ENCODE results near the gene TEKT2.

The TEKT2 gene

DNA sequence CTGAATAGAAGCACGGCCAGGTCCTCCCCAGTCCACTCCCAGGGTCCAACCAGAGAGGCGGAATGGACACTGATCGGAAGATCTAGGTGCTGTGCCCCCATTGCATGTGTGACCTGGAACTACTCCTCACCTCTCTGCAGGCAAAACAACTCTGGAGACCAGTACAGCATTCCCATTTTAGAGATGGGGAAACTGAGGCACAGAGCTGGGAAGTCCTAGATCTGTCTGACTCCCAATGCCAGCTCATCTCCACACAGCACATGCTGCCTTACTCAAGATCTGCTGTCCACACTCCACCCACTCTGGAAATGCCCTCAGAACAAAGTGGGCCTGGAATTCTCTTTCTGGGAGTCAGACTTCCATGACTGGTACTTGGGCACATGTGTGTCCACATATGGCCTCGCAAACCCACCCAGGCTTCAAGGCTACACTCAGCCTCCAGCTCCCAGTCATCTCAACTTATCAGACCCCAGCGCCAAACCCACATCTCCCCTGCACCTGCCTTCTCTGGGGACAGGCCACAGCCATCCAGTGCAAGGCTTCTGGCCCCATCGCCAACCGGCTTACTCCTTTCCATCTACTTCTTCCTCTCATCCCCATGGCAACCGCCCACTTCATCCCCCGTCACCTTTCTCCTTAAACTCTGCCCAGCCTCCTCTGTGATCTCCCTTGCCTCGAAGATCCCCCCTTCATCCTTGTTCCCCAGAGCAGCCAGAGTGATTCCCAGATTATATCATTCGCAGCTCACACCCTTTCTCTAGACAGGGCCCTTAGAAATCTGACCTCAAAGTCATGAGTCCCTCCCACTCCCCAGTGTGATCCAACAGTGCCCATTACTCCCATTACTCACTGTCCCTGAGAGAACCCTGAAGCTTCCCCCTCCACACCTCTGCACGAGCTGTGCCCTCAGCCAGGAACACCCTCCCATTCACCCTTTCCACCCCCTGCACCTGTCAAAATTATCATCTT, 38.5 kb downstream of the TEKT2 start:
- Mint-ChIP-seq H3K27ac (no peak overlapping the region), H3K4me1 (ENCODE audit: low read depth in 2 of 2) (peaks cover 16 to 17% of the 10 kb centered on the region in 2 donors), H3K4me3 (no peak overlapping the region), H3K36me3 (ENCODE audit: insufficient read depth) (peaks cover 2% of the 10 kb centered on the region), H3K9me3 (no peaks in the 10 kb centered on the region), H3K27me3 (peaks cover 55 to 75% of the 10 kb centered on the region in 2 donors)
- ATAC-seq (replicated peaks), result no peak
- no peak for DNase-seq

DNA sequence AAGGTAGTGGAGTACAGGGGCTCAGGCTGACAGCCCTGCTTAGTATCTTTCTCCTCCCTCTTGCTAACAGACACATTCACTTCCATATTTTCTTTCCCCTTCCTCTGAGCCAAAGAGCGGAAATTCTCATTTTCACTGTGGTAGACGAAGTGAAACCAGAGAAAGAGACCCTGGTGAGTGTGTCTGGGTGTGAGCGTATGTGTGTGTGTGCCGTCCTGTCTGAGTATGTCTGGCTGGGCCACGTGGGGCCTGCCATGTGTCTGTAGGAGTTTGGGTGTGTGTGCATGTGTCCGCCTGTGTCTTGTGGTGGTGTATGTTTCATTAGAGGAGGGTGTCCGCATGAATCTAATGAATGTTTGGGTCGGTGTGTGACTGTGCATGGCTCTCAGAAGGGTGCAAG, 39.5 kb downstream of the TEKT2 start:
- Mint-ChIP-seq H3K9me3 (no peaks in the 10 kb centered on the region), H3K27ac (no peak overlapping the region), H3K27me3 (peaks cover 55 to 69% of the 10 kb centered on the region in 2 donors), H3K4me3 (peak overlapping the region in 1 of 2 donors; percentile 3), H3K4me1 (ENCODE audit: low read depth in 2 of 2) (peaks cover 16 to 17% of the 10 kb centered on the region in 2 donors), H3K36me3 (ENCODE audit: insufficient read depth) (peaks cover 2% of the 10 kb centered on the region)
- ATAC-seq (replicated peaks), result peak; percentile 59
- DNase-seq, result no peak

DNA sequence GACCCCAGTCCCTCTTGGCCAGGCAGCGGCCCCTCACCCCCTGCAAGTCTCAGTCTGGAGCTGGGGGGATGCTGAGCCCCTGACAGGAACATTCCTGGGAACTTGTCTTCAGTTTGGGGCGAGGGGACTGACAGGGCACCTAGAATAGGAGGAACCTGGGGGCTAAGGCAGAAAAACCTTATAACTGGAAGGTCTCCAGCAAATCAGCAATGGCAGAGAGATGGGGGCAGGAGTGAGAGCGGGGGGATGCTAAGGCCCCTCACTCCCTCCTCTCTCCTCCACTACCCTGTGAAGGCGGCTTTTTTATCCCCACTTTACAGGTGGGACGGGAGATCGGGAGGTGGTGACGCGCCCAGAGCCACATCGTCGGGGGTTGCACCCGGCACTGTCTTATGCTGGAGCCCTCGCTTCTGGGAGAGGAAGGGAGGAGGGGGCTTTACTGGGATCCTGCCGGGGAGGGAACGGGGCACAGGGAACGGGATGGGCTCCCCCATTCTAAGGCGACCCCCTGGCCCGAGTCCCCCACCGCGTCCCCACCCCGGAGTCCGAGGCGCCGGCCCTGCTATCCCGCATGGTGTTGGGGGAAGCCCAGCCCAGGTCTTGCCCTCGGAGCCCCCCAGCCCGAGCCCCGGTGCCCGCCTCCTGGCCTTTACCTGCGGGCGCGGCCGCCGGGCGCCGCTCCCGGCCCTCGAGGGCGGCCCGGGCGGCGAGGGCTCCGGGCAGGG, 40.7 kb downstream of the TEKT2 start:
- no peaks in the 10 kb centered on the region for H3K9me3 Mint-ChIP-seq
- peaks cover 55 to 63% of the 10 kb centered on the region in 2 donors for H3K27me3 Mint-ChIP-seq
- peak overlapping the region; percentile 70 to 72 for H3K4me3 Mint-ChIP-seq
- H3K27ac Mint-ChIP-seq, result no peak overlapping the region
- H3K4me1 Mint-ChIP-seq (ENCODE audit: low read depth in 2 of 2), result peaks cover 16 to 17% of the 10 kb centered on the region in 2 donors
- DNase-seq, result no peak
- peaks cover 2% of the 10 kb centered on the region for H3K36me3 Mint-ChIP-seq (ENCODE audit: insufficient read depth)
- no peak for ATAC-seq (replicated peaks)

DNA sequence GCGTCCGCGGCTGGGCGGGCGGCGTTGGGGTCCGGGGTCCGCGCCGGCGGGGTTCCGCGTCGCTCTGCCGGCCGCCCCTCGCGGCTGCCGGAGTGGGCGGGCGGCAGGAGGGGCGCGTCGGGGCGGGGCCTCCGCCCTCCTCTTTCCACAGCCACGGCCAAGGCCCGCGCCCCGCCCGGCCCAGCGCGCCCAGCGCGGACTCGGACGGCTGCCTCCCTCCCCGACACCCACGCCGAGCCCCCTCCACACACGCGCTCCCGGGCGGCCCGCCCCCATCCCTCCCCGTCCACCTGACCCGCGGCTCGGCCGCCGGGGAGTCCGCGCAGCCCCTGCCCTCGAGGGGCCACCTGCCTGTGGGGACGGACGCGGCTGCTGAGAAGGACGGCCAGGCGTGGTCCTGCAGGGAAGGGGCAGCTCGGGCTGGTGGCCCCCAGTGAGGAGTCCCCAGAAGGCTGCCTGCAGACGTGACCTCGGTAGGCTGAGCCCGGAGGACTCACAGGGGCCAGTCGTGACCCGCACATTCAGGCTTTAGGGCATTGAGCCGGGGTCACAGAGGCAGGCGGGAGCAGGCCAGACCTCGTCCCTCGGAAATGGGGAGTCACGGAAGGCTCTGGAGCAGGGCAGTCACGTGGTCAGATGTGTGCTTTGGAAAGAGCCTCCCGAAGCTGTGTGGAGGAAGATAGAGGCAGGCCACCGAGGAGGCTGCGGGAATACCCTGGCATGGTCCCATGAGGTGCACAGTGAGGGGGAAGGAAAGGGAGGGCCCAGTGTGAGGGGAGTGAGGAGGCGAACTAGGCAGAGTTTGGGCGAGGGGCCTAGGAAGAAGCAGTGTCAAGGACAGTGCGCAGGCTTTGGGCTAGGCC, 41.5 kb downstream of the TEKT2 start, which contains the start of gene COL8A2:
COL8A2 (minus strand) TSS at position 94 of the 863 bp plus-strand sequence. CDS start 24,980 bp downstream, outside the sequence.
- Mint-ChIP-seq H3K4me1 (ENCODE audit: low read depth in 2 of 2) (peaks cover 16 to 17% of the 10 kb centered on the region in 2 donors), H3K36me3 (ENCODE audit: insufficient read depth) (peaks cover 2% of the 10 kb centered on the region), H3K27ac (no peak within 1 kb of the TSS), H3K27me3 (peaks cover 48 to 56% of the 10 kb centered on the region in 2 donors), H3K4me3 (peak within 1 kb of the TSS; percentile 70 to 72), H3K9me3 (no peaks in the 10 kb centered on the region)
- ATAC-seq (replicated peaks) (peak; percentile 51), DNase-seq (no peak)

DNA sequence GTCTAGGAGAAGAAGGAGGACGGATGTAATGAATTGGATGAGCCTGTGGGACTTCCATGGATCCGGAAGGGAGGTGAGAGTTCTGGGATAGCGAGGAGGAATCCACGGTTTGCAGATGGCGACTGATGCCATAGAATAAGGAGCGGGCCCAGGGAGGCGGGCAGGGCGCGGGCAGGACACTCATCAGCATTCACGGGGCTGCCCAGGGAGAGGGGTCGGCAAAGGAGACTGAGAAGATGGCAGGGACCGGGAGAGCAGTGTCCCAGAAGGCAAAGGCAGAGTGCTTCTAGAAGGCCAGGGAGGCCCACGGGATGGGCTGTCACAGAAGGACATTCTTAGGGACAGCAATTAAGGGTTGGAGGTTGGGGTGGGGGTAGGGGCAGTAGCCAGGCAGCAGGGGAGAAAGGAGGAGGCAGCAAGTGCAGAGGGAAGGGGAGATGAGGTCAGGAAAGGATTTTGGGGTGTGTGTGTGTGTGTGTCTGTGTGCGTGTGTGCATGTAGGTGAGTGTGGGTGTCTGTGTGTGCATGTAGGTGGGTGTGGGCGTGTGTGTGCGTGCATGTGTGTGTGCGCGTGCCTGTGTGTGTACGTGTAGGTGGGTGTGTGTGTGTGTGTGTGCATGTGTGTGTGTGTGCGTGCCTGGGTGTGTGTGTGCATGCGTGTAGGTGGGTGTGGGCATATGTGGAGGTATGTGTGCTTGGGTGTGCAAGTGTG, 42.3 kb downstream of the TEKT2 start:
- DNase-seq (no peak), ATAC-seq (replicated peaks) (no peak)
- Mint-ChIP-seq H3K9me3 (no peaks in the 10 kb centered on the region), H3K27me3 (peaks cover 48 to 55% of the 10 kb centered on the region in 2 donors), H3K4me1 (ENCODE audit: low read depth in 2 of 2) (peaks cover 16 to 17% of the 10 kb centered on the region in 2 donors), H3K36me3 (ENCODE audit: insufficient read depth) (peaks cover 2% of the 10 kb centered on the region), H3K27ac (no peak overlapping the region), H3K4me3 (peak overlapping the region; percentile 48 to 52)

DNA sequence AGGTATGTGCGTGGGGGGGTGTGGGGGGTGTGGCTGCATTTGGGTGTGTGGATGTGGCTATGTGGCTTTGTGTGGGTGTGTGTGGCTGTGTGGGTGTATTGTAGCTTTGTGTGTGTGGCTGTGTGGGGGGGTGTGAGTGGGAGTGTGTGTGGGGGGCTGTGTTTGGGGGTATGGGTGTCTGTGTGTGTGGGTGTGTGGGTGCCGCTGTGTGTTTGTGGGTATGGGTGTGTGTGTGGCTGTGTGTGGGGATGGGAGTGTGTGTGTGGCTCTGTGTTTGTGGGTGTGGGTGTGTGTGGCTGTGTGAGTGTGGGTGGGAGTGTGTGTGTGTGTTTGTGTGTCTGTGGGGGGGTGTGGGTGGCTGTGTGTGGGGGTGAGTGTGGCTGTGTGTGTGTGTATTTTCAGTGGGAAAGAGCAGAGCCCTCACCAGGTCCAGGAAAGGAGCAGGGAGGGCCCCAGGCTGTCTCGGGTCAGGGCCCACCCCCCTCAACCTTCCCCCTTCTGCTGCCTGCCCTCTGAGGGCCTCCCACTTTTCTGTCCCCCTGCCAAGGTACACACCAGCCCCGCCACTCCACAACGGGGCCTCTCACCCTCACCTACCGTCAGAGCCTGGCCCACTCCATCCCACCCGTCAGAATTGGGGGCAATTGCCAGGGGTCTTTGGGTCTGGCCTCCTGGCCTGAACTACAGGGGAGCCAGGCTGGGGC, 43.1 kb downstream of the TEKT2 start:
- H3K27me3 Mint-ChIP-seq, result peaks cover 42 to 47% of the 10 kb centered on the region in 2 donors
- DNase-seq (no peak), ATAC-seq (replicated peaks) (no peak)
- no peak overlapping the region for H3K4me3 Mint-ChIP-seq
- H3K36me3 Mint-ChIP-seq (ENCODE audit: insufficient read depth), result peaks cover 2% of the 10 kb centered on the region
- H3K9me3 Mint-ChIP-seq, result no peaks in the 10 kb centered on the region
- peaks cover 16 to 17% of the 10 kb centered on the region in 2 donors for H3K4me1 Mint-ChIP-seq (ENCODE audit: low read depth in 2 of 2)
- H3K27ac Mint-ChIP-seq, result no peak overlapping the region

DNA sequence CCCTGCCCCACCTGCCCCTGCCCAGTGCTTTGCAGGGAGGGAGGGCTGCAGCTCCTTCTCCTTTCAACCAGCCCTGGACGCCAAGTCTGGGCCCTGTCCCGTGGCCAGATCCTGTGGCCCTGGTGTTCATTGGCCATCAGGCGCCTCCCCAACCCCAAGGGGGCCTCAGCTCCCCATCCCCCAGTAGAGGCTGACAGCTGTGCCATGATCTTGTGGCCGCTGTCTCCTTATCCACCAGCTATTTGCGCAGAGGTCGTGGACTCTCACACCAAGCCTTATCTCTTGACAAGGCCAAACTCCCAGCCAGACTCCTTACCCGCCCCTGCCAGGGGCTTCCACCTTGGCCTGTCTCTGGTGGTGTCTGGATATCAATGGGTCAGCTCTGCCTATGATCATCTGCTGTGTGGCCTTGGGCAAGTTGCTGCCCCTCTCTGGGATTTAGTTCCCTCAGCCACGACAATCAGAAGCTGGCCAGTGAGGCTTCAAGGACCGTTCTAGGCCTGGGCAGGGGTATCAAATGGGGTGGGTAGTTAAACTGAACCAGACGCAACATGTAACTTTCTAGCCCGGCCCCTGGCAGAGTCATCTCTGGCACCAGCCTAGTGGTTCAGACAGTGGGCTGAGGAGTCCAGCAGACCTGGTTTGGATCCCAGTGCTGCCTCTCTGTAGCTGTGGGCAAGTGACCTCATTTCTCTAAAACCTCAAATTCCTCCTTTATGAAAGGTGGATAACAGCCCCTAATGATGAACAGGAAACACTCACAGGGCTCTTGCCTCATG, 44.4 kb downstream of the TEKT2 start:
- Mint-ChIP-seq H3K4me3 (no peak overlapping the region), H3K27me3 (peaks cover 28 to 34% of the 10 kb centered on the region in 2 donors), H3K36me3 (ENCODE audit: insufficient read depth) (peaks cover 2% of the 10 kb centered on the region), H3K27ac (peak overlapping the region in 1 of 2 donors; percentile 18), H3K4me1 (ENCODE audit: low read depth in 2 of 2) (peaks cover 12 to 16% of the 10 kb centered on the region in 2 donors), H3K9me3 (no peaks in the 10 kb centered on the region)
- no peak for ATAC-seq (replicated peaks)
- no peak for DNase-seq

DNA sequence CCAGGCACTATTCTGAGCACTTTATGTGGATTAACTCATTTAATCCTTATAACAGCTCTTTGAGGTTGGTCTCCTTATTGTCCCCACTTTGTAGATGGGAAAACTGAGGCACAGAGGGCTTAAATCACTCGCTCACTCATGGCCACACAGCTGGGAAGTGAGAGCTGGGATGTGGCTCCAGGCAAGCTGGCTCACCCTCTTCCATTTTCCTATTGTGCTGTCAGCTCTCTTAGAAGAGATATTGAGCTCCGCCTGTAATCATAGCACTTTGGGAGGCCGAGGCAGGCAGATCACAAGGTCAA, 45.0 kb downstream of the TEKT2 start:
- Mint-ChIP-seq H3K36me3 (ENCODE audit: insufficient read depth) (peaks cover 2% of the 10 kb centered on the region), H3K27me3 (peaks cover 22 to 28% of the 10 kb centered on the region in 2 donors), H3K27ac (no peak overlapping the region), H3K4me3 (no peak overlapping the region), H3K4me1 (ENCODE audit: low read depth in 2 of 2) (peaks cover 10 to 13% of the 10 kb centered on the region in 2 donors), H3K9me3 (no peaks in the 10 kb centered on the region)
- no peak for ATAC-seq (replicated peaks)
- DNase-seq, result no peak

DNA sequence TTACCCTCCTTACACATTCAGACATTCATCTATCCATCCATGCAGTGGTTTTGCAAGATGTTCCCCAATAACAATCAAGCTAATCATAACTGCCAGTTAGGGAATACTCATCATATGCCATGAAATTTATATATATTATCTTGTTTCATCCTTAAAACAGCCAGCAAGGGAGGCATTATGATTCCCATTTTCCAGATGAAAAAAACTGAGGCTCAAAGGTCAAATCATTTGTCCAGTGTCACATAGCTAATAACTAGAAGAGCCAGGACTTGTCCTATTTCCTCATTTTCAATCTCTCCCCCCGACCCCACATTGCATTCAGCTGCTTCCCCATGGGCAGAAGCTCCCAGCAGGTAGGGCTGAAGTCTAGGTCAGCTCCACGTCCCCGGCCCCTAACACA, 48.1 kb downstream of the TEKT2 start:
- H3K9me3 Mint-ChIP-seq, result no peaks in the 10 kb centered on the region
- no peaks in the 10 kb centered on the region for H3K4me1 Mint-ChIP-seq (ENCODE audit: low read depth in 2 of 2)
- H3K4me3 Mint-ChIP-seq, result no peak overlapping the region
- DNase-seq, result no peak
- H3K27ac Mint-ChIP-seq, result no peak overlapping the region
- no peak for ATAC-seq (replicated peaks)
- peaks cover 6% of the 10 kb centered on the region for H3K36me3 Mint-ChIP-seq (ENCODE audit: insufficient read depth)
- H3K27me3 Mint-ChIP-seq, result no peaks in the 10 kb centered on the region

DNA sequence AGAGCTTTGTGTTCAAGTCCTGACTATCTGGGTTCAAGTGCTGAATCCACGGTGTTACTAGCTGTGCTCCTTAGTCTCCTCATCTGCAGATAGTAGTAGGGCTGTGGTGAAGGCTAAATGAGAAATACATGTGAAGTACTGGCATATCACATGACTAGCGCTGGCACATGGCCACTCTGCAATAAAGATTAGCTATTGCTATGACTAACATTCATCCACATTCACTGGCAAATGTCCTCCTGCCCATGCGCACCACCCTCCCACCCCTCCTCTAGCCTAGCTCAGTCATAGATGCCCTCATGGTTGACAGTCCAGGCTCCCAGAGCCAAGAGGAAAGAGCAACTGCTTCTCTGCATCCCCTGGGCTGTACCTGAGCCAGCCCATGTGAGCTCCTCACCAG, 49.6 kb downstream of the TEKT2 start:
- Mint-ChIP-seq H3K36me3 (ENCODE audit: insufficient read depth) (peaks cover 10% of the 10 kb centered on the region), H3K4me3 (no peak overlapping the region), H3K9me3 (no peaks in the 10 kb centered on the region), H3K27ac (no peak overlapping the region), H3K27me3 (no peaks in the 10 kb centered on the region), H3K4me1 (ENCODE audit: low read depth in 2 of 2) (no peaks in the 10 kb centered on the region)
- ATAC-seq (replicated peaks), result no peak
- DNase-seq, result no peak

DNA sequence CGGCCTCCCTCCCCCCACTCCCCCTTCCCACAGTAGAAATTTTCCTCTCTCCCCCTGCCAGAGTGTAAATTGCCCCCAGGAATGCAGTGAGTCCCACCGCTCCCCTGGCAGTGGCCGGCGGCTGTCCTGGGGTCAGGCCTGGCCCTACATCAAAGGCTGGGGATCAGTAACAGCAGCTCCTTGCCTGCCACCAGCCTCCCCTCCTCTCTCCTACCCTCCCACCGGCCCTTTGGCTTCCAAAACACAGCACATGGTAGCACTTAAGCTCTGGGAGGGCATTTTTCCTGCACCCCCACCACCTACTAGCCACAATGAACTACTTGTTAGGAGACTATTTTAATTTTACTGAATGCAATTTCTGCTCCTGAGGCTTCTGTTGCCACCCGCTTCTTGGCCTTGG, 50.1 kb downstream of the TEKT2 start:
- Mint-ChIP-seq H3K27me3 (no peaks in the 10 kb centered on the region), H3K4me1 (ENCODE audit: low read depth in 2 of 2) (no peaks in the 10 kb centered on the region), H3K27ac (no peak overlapping the region), H3K4me3 (no peak overlapping the region), H3K36me3 (ENCODE audit: insufficient read depth) (peaks cover 16% of the 10 kb centered on the region), H3K9me3 (no peaks in the 10 kb centered on the region)
- ATAC-seq (replicated peaks) (no peak), DNase-seq (no peak)

All from effector memory CD8-positive, alpha-beta T cell (primary cell).